Panc1 (cell line): ENCODE results near the gene ACAD8. TPM values are rescaled to one million over a fixed set of nuclear protein-coding genes. Genes with fewer than 3 reads are reported as not detected.
A peak's percentile ranks its signal among the peaks of the same experiment; 100 is the strongest.
"Not testable (repeated sequence)": the region's sequence is repeated elsewhere in the genome, so short reads cannot be mapped to it uniquely, and the experiment has no call there.

Source experiments
- ATAC-seq: fragments of 200-7000 bp; cut with Tn5 transposase; 2 replicates; pipeline ENCODE4 v1.9.1; 2020; ENCODE audit warnings: mild to moderate bottlenecking, moderate library complexity
- BruUV-seq: library from RNA; stranded (reverse); fragments of 400-500 nt; replicated peaks from 2 replicates; lab custom pipeline; 2021; lab: Mats Ljungman, UMichigan
- CTCF ChIA-PET: fragments of 300-600 bp; sonication (Branson Sonifier 250); formaldehyde crosslinking; loops from one replicate; lab custom pipeline; 2022; ENCODE audit warnings: antibody characterized with exemption; lab: Charles Lee
- POLR2A ChIA-PET: fragments of 300-600 bp; sonication (Branson Sonifier 250); formaldehyde crosslinking; loops from one replicate; lab custom pipeline; 2022; ENCODE audit warnings: antibody characterized with exemption; lab: Charles Lee
- DNase-seq: peaks from one replicate; pipeline ENCODE4 v3.0.0-alpha.2; 2010; ENCODE audit warnings: low read depth, low spot score
- H3K27ac ChIP-seq: 2 replicates; pipeline ENCODE4 v1.5.1; 2011; ENCODE audit warnings: mild to moderate bottlenecking, low read length, inconsistent platforms
- H3K27me3 ChIP-seq: fragments of 200-500 bp; sonication (Bioruptor generic); 2 replicates; pipeline ENCODE4 v1.6.0; 2014; ENCODE audit warnings: low read length, inconsistent platforms; ENCODE audit not compliant: control insufficient read depth, insufficient read depth
- H3K36me3 ChIP-seq: fragments of 200-500 bp; sonication (Bioruptor generic); 2 replicates; pipeline ENCODE4 v1.5.1; 2014; ENCODE audit warnings: inconsistent platforms, mild to moderate bottlenecking, low read length, moderate library complexity; ENCODE audit not compliant: control insufficient read depth, insufficient read depth
- H3K4me1 ChIP-seq: 2 replicates; pipeline ENCODE4 v1.5.1; 2011; ENCODE audit warnings: inconsistent platforms, mild to moderate bottlenecking, low read length, moderate library complexity; ENCODE audit not compliant: control insufficient read depth, insufficient read depth
- H3K4me3 ChIP-seq, 2 experiments: 2 replicates each; pipeline ENCODE4 v1.5.1; 2011 to 2012; ENCODE audit warnings: low read depth in 2 of 2, low read length in 2 of 2, mild to moderate bottlenecking in 2 of 2, inconsistent platforms in 1 of 2, moderate library complexity in 1 of 2
- H3K9me3 ChIP-seq: fragments of 200-500 bp; sonication (Bioruptor generic); 2 replicates; pipeline ENCODE4 v1.5.1; 2014; ENCODE audit warnings: low read depth, mild to moderate bottlenecking, inconsistent platforms, low read length, moderate library complexity; ENCODE audit not compliant: control insufficient read depth, insufficient read depth
- POLR2AphosphoS5 ChIP-seq: IDR thresholded peaks from 2 replicates; pipeline ENCODE4 v1.6.1; 2012; ENCODE audit warnings: mild to moderate bottlenecking, low read depth, low read length, moderate library complexity
- SIN3A ChIP-seq: IDR thresholded peaks from 2 replicates; pipeline ENCODE4 v1.6.1; 2012; ENCODE audit warnings: low read depth, mild to moderate bottlenecking, low read length, moderate library complexity, borderline replicate concordance; ENCODE audit not compliant: insufficient read depth
- TCF7L2 ChIP-seq: IDR thresholded peaks from 2 replicates; pipeline ENCODE4 v1.6.1; 2011; ENCODE audit warnings: mild to moderate bottlenecking, low read depth, low read length, inconsistent platforms
- in situ Hi-C: cut with HindIII; loops from 2 replicates; pipeline ENCODE4 v1.10.0; 2016; ENCODE audit warnings: low sequenced_read_pairs, low pct_unique_long_range_greater_than_20kb
- intact Hi-C: fragments of 100-400 bp; cut with micrococcal nuclease; formaldehyde crosslinking; loops from one replicate; pipeline ENCODE4 v1.10.0; 2022; ENCODE audit not compliant: unreplicated experiment
- total RNA-seq: library from RNA; stranded (reverse); gene quantifications from one replicate; pipeline ENCODE4 v1.2.1, GENCODE V29; 2021; ENCODE audit not compliant: unreplicated experiment
- TF ChIP-seq, protein P1 (sequence below), 2 experiments: IDR thresholded peaks; 2 replicates each; pipeline ENCODE4 v1.6.1; 2011 to 2012; ENCODE audit warnings: low read depth in 2 of 2, control low read depth in 1 of 2, low read length in 1 of 2, mild to moderate bottlenecking in 1 of 2, moderate library complexity in 1 of 2; ENCODE audit not compliant: insufficient read depth in 1 of 2
- TF ChIP-seq, protein P2 (sequence below): fragments of 450-650 bp; IDR thresholded peaks from 2 replicates; pipeline ENCODE4 v1.5.1; 2017; ENCODE audit warnings: mild to moderate bottlenecking

ACAD8 gene
- total RNA-seq, 1 experiment from 2014 or later: 28.4 TPM

DNA sequence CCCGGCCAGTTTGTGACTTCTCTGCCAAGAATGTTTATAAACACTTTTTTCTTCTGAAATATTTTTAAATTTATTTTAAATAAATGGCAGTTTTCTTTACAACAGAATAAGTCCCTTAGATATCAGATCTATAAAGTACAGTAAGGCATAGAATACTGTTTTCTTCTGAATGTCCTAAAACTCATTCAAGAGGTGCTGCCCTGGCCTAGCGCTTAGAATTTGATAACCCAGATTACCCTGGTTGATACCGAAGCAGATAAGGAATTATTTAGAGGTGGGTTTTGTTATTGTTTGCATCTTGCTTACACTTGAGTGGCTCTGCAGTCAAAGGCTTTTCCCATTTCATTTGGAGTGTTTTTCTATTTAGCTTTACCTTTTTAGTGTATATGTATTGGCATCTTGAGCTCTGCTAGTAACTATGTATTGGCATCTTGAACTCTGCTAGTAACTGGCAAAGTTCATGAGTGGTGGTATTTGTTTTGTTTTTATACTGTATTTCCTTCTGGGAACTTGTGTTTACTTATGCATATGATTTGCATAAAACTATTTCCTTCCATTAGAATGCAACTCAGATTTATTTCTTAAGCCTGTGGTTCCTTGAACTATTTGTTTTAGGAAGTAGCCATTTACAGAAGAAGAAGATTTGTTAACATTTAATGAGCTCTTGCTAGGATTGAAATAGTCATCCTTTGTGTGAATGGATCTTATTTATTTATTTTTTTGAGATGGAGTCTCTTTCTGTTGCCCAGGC lies 1.2 kb downstream of the ACAD8 start:
- BruUV-seq: TSS peak; percentile 64

GRCh38 chr11:134255184-134255561 lies 1.8 kb downstream of the ACAD8 start:
- H3K27ac ChIP-seq, in situ Hi-C loops, H3K27me3 ChIP-seq, CTCF ChIA-PET, BruUV-seq, H3K9me3 ChIP-seq, DNase-seq, ATAC-seq, intact Hi-C loops, H3K36me3 ChIP-seq, H3K4me3 ChIP-seq: not testable (repeated sequence)
- POLR2A ChIA-PET: interaction anchor here (0.6 to 0.7 kb wide), 2 partner anchors 31 to 204 kb away, joined by 3 to 5 read pairs; partner anchors contain the start of gene VPS26B
- peaks cover 17% of the 10 kb centered on the region for H3K4me1 ChIP-seq

More for the DNA sequence above, 1.2 kb downstream of the ACAD8 start:
- no peaks in the 10 kb centered on the region for H3K36me3 ChIP-seq
- DNase-seq (no peak), ATAC-seq (no peak)
- H3K4me3 ChIP-seq: peak overlapping the region; percentile 99
- peak overlapping the region; percentile 73 for H3K27ac ChIP-seq
- in situ Hi-C loops: no loop called here
- no peaks in the 10 kb centered on the region for H3K27me3 ChIP-seq
- TF ChIP-seq TCF7L2 (no peak), POLR2AphosphoS5 (no peak), SIN3A (no peak)
- TF ChIP-seq, protein P1, sequence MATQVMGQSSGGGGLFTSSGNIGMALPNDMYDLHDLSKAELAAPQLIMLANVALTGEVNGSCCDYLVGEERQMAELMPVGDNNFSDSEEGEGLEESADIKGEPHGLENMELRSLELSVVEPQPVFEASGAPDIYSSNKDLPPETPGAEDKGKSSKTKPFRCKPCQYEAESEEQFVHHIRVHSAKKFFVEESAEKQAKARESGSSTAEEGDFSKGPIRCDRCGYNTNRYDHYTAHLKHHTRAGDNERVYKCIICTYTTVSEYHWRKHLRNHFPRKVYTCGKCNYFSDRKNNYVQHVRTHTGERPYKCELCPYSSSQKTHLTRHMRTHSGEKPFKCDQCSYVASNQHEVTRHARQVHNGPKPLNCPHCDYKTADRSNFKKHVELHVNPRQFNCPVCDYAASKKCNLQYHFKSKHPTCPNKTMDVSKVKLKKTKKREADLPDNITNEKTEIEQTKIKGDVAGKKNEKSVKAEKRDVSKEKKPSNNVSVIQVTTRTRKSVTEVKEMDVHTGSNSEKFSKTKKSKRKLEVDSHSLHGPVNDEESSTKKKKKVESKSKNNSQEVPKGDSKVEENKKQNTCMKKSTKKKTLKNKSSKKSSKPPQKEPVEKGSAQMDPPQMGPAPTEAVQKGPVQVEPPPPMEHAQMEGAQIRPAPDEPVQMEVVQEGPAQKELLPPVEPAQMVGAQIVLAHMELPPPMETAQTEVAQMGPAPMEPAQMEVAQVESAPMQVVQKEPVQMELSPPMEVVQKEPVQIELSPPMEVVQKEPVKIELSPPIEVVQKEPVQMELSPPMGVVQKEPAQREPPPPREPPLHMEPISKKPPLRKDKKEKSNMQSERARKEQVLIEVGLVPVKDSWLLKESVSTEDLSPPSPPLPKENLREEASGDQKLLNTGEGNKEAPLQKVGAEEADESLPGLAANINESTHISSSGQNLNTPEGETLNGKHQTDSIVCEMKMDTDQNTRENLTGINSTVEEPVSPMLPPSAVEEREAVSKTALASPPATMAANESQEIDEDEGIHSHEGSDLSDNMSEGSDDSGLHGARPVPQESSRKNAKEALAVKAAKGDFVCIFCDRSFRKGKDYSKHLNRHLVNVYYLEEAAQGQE (IDR thresholded peaks at IDR 0.05; ENCODE audit: insufficient read depth in 1 of 2, low read depth in 2 of 2, low read length in 1 of 2): no peak
- TF ChIP-seq, protein P2, sequence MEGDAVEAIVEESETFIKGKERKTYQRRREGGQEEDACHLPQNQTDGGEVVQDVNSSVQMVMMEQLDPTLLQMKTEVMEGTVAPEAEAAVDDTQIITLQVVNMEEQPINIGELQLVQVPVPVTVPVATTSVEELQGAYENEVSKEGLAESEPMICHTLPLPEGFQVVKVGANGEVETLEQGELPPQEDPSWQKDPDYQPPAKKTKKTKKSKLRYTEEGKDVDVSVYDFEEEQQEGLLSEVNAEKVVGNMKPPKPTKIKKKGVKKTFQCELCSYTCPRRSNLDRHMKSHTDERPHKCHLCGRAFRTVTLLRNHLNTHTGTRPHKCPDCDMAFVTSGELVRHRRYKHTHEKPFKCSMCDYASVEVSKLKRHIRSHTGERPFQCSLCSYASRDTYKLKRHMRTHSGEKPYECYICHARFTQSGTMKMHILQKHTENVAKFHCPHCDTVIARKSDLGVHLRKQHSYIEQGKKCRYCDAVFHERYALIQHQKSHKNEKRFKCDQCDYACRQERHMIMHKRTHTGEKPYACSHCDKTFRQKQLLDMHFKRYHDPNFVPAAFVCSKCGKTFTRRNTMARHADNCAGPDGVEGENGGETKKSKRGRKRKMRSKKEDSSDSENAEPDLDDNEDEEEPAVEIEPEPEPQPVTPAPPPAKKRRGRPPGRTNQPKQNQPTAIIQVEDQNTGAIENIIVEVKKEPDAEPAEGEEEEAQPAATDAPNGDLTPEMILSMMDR: no peak
- ChIA-PET CTCF (interaction anchor here (0.5 to 1.2 kb wide), 3 partner anchors 7 to 232 kb away, joined by 3 to 25 read pairs (median 4); no protein-coding TSS in a partner anchor), POLR2A (interaction anchor here (0.6 to 0.7 kb wide), 2 partner anchors 30 to 204 kb away, joined by 3 to 5 read pairs; partner anchors contain the start of gene VPS26B)
- peaks cover 17% of the 10 kb centered on the region for H3K4me1 ChIP-seq
- no peaks in the 10 kb centered on the region for H3K9me3 ChIP-seq
- intact Hi-C loops: no loop called here

DNA sequence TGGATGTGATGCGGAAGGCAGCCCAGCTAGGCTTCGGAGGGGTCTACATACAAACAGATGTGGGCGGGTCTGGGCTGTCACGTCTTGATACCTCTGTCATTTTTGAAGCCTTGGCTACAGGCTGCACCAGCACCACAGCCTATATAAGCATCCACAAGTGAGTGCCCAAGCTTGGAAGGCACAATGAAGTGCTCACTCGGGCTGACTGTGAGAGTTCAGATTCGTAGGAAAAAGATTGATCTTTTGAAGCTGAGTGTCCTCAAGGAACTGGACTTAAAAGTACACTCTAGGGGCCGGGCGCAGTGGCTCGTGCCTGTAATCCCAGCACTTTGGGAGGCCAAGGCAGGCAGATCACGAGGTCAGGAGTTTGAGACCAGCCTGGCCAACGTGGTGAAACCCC lies 3.7 kb downstream of the ACAD8 start:
- in situ Hi-C loops: no loop called here
- H3K27ac ChIP-seq: no peak overlapping the region
- intact Hi-C loops: no loop called here
- no peaks in the 10 kb centered on the region for H3K9me3 ChIP-seq
- H3K27me3 ChIP-seq: no peaks in the 10 kb centered on the region
- POLR2A ChIA-PET: no interaction called here
- CTCF ChIA-PET: no interaction called here
- 0 out of 2 replicates have a peak, but pooled peaks cover 3% of the 10 kb centered on the region for H3K36me3 ChIP-seq
- H3K4me3 ChIP-seq: no peak overlapping the region
- H3K4me1 ChIP-seq: peaks cover 13% of the 10 kb centered on the region
- DNase-seq (no peak), ATAC-seq (no peak)
- TF ChIP-seq, protein P1 (IDR thresholded peaks at IDR 0.05; ENCODE audit: insufficient read depth in 1 of 2, low read depth in 2 of 2, low read length in 1 of 2): no peak
- TF ChIP-seq, protein P2: no peak
- TF ChIP-seq SIN3A (no peak), POLR2AphosphoS5 (no peak), TCF7L2 (no peak)
- no TSS peak for BruUV-seq
